ENCODE data around the gene RAX2.

Gene RAX2

DNA sequence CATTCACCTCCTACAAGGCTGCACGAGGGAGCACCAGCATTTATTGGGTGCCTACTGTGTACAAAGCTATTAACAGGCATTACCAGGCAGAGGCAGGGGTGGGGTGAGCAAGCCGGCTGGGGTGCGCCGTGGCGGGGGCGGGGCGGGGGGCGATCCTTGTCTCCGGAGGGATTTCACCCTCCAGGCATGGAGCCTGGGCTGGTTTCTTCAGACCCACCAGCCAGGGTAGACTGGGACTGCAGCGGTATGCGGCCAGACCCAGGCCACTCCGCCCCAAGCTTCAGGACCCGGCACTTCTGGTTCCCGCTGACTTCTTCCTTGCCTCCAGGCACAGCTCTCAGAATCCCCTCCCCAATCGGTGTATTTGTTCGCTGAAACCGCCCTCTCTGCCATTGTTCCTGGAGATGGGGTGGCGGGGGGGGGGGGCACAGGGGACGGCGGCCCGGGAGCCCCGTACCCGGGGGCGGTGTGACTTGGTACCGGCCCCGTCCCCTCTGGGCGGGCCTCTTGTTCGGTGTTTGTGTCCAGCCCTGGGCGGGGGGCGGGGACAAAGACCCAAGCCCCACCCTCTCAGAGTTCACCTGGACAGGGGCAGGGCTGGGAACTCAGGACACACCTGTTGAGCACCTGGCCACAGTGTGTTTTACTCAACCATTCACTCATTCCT, 49.5 kb downstream of the RAX2 start:
- no peak for DNase-seq

DNA sequence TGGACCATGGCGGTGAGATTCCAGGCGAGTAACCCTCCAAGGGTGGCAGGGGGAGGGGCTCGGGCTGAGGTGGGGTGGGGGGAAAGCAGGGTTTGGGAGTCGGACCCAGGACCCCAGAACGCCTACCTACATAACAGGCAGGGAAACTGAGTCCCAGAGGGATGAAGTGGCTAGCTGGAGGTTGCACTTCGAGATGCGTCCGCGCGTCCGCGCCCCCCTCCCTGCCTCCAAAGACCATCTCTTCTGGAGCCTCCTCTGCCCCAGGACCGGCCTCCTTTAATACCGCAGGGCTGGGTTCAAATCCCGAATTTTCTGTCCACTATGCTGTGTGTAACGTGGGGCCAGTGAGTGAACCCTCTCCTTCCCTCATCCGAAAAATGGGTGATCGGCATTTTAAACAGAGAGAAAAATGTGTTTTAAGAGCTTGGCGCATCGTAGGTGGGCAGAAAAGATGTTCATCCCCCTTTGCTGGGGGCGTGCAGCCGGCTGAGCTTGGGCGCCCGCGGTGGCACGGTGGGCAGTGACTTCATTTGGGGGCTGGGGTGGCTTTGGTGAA, 50.1 kb downstream of the RAX2 start:
- no peak for DNase-seq

DNA sequence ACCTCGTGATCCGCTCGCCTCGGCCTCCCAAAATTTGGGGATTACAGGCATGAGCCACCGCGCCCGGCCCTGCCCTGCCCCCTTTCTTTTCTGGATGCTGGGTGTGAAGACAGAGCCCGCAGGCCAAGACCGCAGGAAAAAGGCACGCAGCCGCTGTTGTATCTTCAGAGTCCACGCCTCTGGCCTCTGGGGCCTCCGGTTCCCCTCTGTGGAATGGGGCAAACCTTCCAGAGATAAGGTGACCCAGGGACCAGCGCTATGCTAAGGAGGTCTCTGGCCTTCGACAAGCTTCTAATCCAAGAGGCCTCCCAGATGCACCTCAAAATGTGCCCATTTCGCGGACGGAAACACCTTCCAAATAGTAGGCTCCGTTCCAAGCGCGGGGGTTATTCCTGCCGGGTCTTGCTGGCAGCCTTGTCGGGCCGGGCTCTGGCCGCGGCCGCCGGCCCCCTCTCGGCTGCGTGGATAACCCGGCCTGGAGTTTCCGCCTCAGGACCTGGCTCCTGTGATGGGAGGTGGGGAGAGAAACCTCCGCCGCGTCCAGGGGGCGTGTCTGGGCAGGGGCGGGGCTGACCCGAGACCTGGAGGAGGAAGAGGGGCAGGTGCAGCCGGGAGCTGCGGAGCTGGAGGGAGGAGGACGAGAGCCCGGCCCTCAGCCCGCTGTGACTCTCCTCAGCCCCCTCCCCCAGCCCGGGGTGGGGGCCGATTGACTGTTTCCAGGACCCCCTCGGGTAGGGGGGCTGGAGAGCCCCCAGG, 50.7 kb downstream of the RAX2 start:
- peak; percentile 87 for DNase-seq

DNA sequence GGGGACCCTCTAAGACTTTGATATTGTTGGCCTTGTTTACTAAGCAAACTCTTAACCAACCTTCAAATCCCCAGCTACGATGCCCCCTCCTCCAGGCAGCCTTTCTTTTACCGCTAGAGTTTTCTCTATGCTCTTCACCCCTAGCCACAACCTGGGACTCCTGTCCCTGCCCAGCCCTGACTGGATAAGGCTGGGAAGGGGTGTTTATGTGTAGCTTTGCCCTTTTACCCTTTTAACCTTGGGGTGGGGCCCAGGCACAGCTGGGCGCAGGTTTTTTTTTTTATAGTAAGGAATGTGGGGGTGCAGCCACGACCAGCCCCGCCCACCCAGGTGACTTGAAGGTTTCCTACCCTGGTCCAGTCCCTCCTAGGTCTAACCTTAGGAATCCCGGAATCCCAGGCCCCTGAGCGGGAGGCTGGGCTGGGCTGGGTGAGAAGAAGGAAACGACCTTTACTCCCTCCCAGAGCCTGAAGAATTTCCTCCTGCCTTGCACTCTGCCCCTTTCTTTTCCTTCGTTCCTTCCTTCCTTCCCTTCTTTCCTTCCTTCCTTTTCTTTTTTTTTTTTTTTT, 51.6 kb downstream of the RAX2 start:
- DNase-seq: no peak

DNA sequence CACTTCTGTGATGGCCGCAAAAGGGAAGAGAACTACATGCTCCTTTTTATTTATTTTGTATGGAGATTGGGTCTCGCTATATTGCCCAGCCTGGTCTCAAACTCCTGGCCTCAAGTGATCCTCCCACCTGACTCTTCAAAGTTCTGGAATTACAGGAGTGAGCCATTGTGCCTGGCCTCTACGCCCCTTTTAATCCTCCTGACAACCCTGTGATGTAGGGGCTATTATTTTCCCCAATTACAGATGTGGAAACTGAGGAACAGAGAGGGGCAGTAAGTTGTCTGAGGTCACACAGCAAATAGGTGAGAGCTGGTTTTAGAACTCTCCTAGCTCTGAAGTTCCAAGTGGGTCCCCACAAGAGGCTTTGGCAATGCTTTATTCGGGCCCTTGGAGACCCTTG, 52.2 kb downstream of the RAX2 start:
- DNase-seq: no peak
